Endodermal cell (in vitro differentiated cells): ENCODE results near the gene CROCC2. TPM values are rescaled to one million over a fixed set of nuclear protein-coding genes. Genes with fewer than 3 reads are reported as not detected.
A peak's percentile ranks its signal among the peaks of the same experiment; 100 is the strongest.

ENCODE experiments used
- DNase-seq: peaks from one replicate; pipeline ENCODE4 v3.0.0-alpha.2; 2017
- H3K27ac ChIP-seq: 2 replicates; pipeline ENCODE4 v1.5.1; 2013; ENCODE audit warnings: mild to moderate bottlenecking, low read depth, low read length, moderate library complexity
- H3K27me3 ChIP-seq: 2 replicates; pipeline ENCODE4 v1.6.1; 2013; ENCODE audit warnings: mild to moderate bottlenecking, low read length, moderate library complexity; ENCODE audit not compliant: insufficient read depth, control insufficient read depth, poor library complexity, severe bottlenecking
- H3K36me3 ChIP-seq: 2 replicates; pipeline ENCODE4 v1.7.0; 2013; ENCODE audit warnings: mild to moderate bottlenecking, low read length, moderate library complexity; ENCODE audit not compliant: control insufficient read depth, insufficient read depth
- H3K4me1 ChIP-seq: one replicate; pipeline ENCODE4 v1.7.0; 2013; ENCODE audit warnings: low read length; ENCODE audit not compliant: control insufficient read depth, insufficient read depth
- H3K4me3 ChIP-seq: 2 replicates; pipeline ENCODE4 v1.5.1; 2013; ENCODE audit warnings: mild to moderate bottlenecking, low read length, moderate library complexity
- H3K9ac ChIP-seq: 2 replicates; pipeline ENCODE4 v1.6.1; 2013; ENCODE audit warnings: mild to moderate bottlenecking, low read length, moderate library complexity; ENCODE audit not compliant: poor library complexity, severe bottlenecking; ENCODE audit errors: extremely low read depth
- H3K9me3 ChIP-seq: 2 replicates; pipeline ENCODE4 v1.6.1; 2013; ENCODE audit warnings: mild to moderate bottlenecking, low read length, moderate library complexity; ENCODE audit not compliant: control insufficient read depth
- H3K27ac Mint-ChIP-seq: 2 replicates; pipeline ENCODE4 v1.8.0; 2020; ENCODE audit warnings: mixed read lengths
- H3K27me3 Mint-ChIP-seq: 2 replicates; pipeline ENCODE4 v1.8.0; 2021; ENCODE audit warnings: mild to moderate bottlenecking, mixed read lengths; ENCODE audit not compliant: insufficient read depth
- H3K36me3 Mint-ChIP-seq: 2 replicates; pipeline ENCODE4 v1.8.0; 2020; ENCODE audit warnings: low read depth, mixed read lengths
- H3K4me1 Mint-ChIP-seq: 2 replicates; pipeline ENCODE4 v1.8.0; 2020; ENCODE audit warnings: mixed read lengths
- H3K4me3 Mint-ChIP-seq: 2 replicates; pipeline ENCODE4 v1.8.0; 2020; ENCODE audit warnings: mild to moderate bottlenecking, moderate library complexity, mixed read lengths
- H3K9me3 Mint-ChIP-seq: 2 replicates; pipeline ENCODE4 v1.8.0; 2020; ENCODE audit warnings: mild to moderate bottlenecking, mixed read lengths
- CTCF ChIP-seq: fragments of 200-600 bp; sonication (generic); conservative IDR thresholded peaks from 2 replicates; pipeline ENCODE4 v1.5.0; 2021; ENCODE audit warnings: antibody characterized with exemption, mild to moderate bottlenecking
- WGBS, 2 experiments: methylation state at CpG; one replicate each; pipeline versions ENCODE4 v1.1.5 to v1.1.7; 2013; ENCODE audit warnings: missing lambda C conversion rate in 2 of 2, mixed read lengths in 1 of 2; ENCODE audit not compliant: insufficient coverage in 1 of 2, insufficient read length in 1 of 2; 5-methylcytosine and 5-hydroxymethylcytosine counted together
- total RNA-seq, 2 donors: library from RNA; stranded (reverse); fragmentation: NEBNext Ultra II Directional in 1 of 2; extraction: Animal tissue kit (Norgen Biotek cat#: 25700) in 1 of 2; gene quantifications; 2 replicates in 1 of 2; 3 replicates in 1 of 2; pipeline ENCODE4 v1.2.1, GENCODE V29; 2021

CROCC2 gene
- total RNA-seq, 2 donors from 2014 or later: not detected

- H3K4me3 Mint-ChIP-seq: no peak overlapping the region
- WGBS, 2 experiments: 93 to 100% methylated on average over 2 to 4 of the region's 4 CpGs
- peaks cover 1% of the 10 kb centered on the region for H3K27me3 Mint-ChIP-seq
- Histone ChIP-seq H3K27me3 (peaks cover 2% of the 10 kb centered on the region), H3K4me1 (no peaks in the 10 kb centered on the region), H3K9ac (no peak overlapping the region), H3K4me3 (no peak overlapping the region), H3K9me3 (no peaks in the 10 kb centered on the region), H3K36me3 (no peaks in the 10 kb centered on the region), H3K27ac (no peak overlapping the region)
- no peak overlapping the region for H3K27ac Mint-ChIP-seq
- no peaks in the 10 kb centered on the region for H3K9me3 Mint-ChIP-seq
- DNase-seq: peak; percentile 10
- no peak for TF ChIP-seq CTCF
- H3K4me1 Mint-ChIP-seq: no peaks in the 10 kb centered on the region
- H3K36me3 Mint-ChIP-seq: no peaks in the 10 kb centered on the region
Measured at GRCh38 chr2:240920783-240921231, 14.7 kb downstream of the CROCC2 start.

- Mint-ChIP-seq H3K4me3 (no peak overlapping the region), H3K9me3 (no peaks in the 10 kb centered on the region), H3K27me3 (peaks cover 1% of the 10 kb centered on the region), H3K36me3 (no peaks in the 10 kb centered on the region), H3K27ac (no peak overlapping the region), H3K4me1 (no peaks in the 10 kb centered on the region)
- Histone ChIP-seq H3K9ac (no peak overlapping the region), H3K27me3 (no peaks in the 10 kb centered on the region), H3K4me1 (no peaks in the 10 kb centered on the region), H3K36me3 (no peaks in the 10 kb centered on the region), H3K4me3 (no peak overlapping the region), H3K9me3 (no peaks in the 10 kb centered on the region), H3K27ac (no peak overlapping the region)
- TF ChIP-seq CTCF: no peak
- DNase-seq: peak; percentile 31
- WGBS, 2 experiments: 92 to 94% methylated on average over 13 of the region's 13 CpGs
Measured at GRCh38 chr2:240921311-240921994, 15.3 kb downstream of the CROCC2 start.

- H3K36me3 Mint-ChIP-seq: no peaks in the 10 kb centered on the region
- Histone ChIP-seq H3K4me1 (no peaks in the 10 kb centered on the region), H3K9ac (no peak overlapping the region), H3K9me3 (no peaks in the 10 kb centered on the region), H3K27ac (no peak overlapping the region), H3K27me3 (no peaks in the 10 kb centered on the region), H3K4me3 (no peak overlapping the region), H3K36me3 (no peaks in the 10 kb centered on the region)
- no peaks in the 10 kb centered on the region for H3K4me1 Mint-ChIP-seq
- WGBS, 2 experiments: 100% methylated on average over 1 of the region's 1 CpG; no CpG with 5 or more reads in 1 of the 2 experiments
- DNase-seq: no peak
- no peak for TF ChIP-seq CTCF
- H3K9me3 Mint-ChIP-seq: no peaks in the 10 kb centered on the region
- no peak overlapping the region for H3K27ac Mint-ChIP-seq
- H3K4me3 Mint-ChIP-seq: no peak overlapping the region
- H3K27me3 Mint-ChIP-seq: peaks cover 1% of the 10 kb centered on the region
Measured at GRCh38 chr2:240921995-240922244, 15.8 kb downstream of the CROCC2 start.
